ENCODE results near the gene EGR4. TPM values are rescaled to one million over a fixed set of nuclear protein-coding genes. Genes with fewer than 3 reads are reported as not detected.

EGR4 gene
- total and polyA plus RNA-seq, 2 donors (not counting 1 experiment from before 2014, with no cell fraction given), result 0.30 to 2.7 TPM

- WGBS (ENCODE audit: insufficient coverage), result 92% methylated on average over 5 of the region's 8 CpGs
- Histone ChIP-seq H3K4me3 (ENCODE audit: control extremely low read depth in 1 of 5, extremely low read depth in 1 of 5, insufficient read depth in 1 of 5, low read depth in 2 of 5, low read length in 4 of 5) (no peak overlapping the region), H3K36me3 (replicated peaks in 1 of 2; ENCODE audit: control extremely low read depth in 1 of 2, control insufficient read depth in 1 of 2, extremely low read depth in 1 of 2, insufficient read depth in 2 of 2, low read length in 1 of 2) (peaks cover 0 to 33% of the 10 kb centered on the region in 2 experiments), H3K9me3 (ENCODE audit: control extremely low read depth in 1 of 3, control insufficient read depth in 2 of 3, insufficient read depth in 1 of 3, low read length in 2 of 3) (no peaks in the 10 kb centered on the region), H3K4me1 (ENCODE audit: control insufficient read depth in 2 of 2, insufficient read depth in 2 of 2, low read length in 2 of 2) (no peaks in the 10 kb centered on the region), H4K20me1 (ENCODE audit: control insufficient read depth, insufficient read depth, low read length, poor library complexity, severe bottlenecking) (no peaks in the 10 kb centered on the region), H2AFZ (ENCODE audit: insufficient read depth, low read depth, low read length, poor library complexity, severe bottlenecking) (no peak overlapping the region), H3K79me2 (ENCODE audit: control insufficient read depth, insufficient read depth, low read length) (no peaks in the 10 kb centered on the region), H3K9ac (ENCODE audit: low read length) (no peak overlapping the region), H3K27me3 (replicated peaks in 1 of 4; ENCODE audit: control extremely low read depth in 1 of 4, control insufficient read depth in 3 of 4, insufficient read depth in 4 of 4, low read length in 3 of 4) (no peaks in the 10 kb centered on the region), H3K27ac (ENCODE audit: low read length in 2 of 2) (no peak overlapping the region), H3K4me2 (replicated peaks; ENCODE audit: low read depth, low read length, poor library complexity, severe bottlenecking) (no peak overlapping the region)
- H3K4me3 Mint-ChIP-seq, result no peak overlapping the region
- no peak for DNase-seq
- no peaks in the 10 kb centered on the region for H3K9me3 Mint-ChIP-seq (ENCODE audit: insufficient read depth)
- intact Hi-C loops (cut with micrococcal nuclease), result no loop called here
- ChIA-PET CTCF (no interaction called here), POLR2A (interaction anchor here (0.5 kb wide), 1 partner anchor 26 kb away, joined by 3 read pairs; the partner anchor contains the start of gene FBXO41)
- TF ChIP-seq EZH2 (IDR thresholded peaks at IDR 0.05; ENCODE audit: borderline replicate concordance, insufficient read depth, low read depth, low read length, poor library complexity, severe bottlenecking), result no peak
- TF ChIP-seq CTCF (IDR thresholded peaks at IDR 0.05), result no peak
- H3K4me1 Mint-ChIP-seq, result no peaks in the 10 kb centered on the region
- no peaks in the 10 kb centered on the region for H3K27me3 Mint-ChIP-seq
- H3K27ac Mint-ChIP-seq, result no peak overlapping the region
- no peak for ATAC-seq (ENCODE audit: low read depth)
Measured at GRCh38 chr2:73258186-73258912, 35.0 kb downstream of the EGR4 start.

- Histone ChIP-seq H3K4me2 (replicated peaks; ENCODE audit: low read depth, low read length, poor library complexity, severe bottlenecking) (no peak overlapping the region), H2AFZ (ENCODE audit: insufficient read depth, low read depth, low read length, poor library complexity, severe bottlenecking) (no peak overlapping the region), H3K4me3 (ENCODE audit: control extremely low read depth in 1 of 5, extremely low read depth in 1 of 5, insufficient read depth in 1 of 5, low read depth in 2 of 5, low read length in 4 of 5) (no peak overlapping the region), H3K27me3 (replicated peaks in 1 of 4; ENCODE audit: control extremely low read depth in 1 of 4, control insufficient read depth in 3 of 4, insufficient read depth in 4 of 4, low read length in 3 of 4) (no peaks in the 10 kb centered on the region), H3K4me1 (ENCODE audit: control insufficient read depth in 2 of 2, insufficient read depth in 2 of 2, low read length in 2 of 2) (no peaks in the 10 kb centered on the region), H3K36me3 (replicated peaks in 1 of 2; ENCODE audit: control extremely low read depth in 1 of 2, control insufficient read depth in 1 of 2, extremely low read depth in 1 of 2, insufficient read depth in 2 of 2, low read length in 1 of 2) (peaks cover 0 to 40% of the 10 kb centered on the region in 2 experiments), H3K9me3 (ENCODE audit: control extremely low read depth in 1 of 3, control insufficient read depth in 2 of 3, insufficient read depth in 1 of 3, low read length in 2 of 3) (no peaks in the 10 kb centered on the region), H3K9ac (ENCODE audit: low read length) (no peak overlapping the region), H4K20me1 (ENCODE audit: control insufficient read depth, insufficient read depth, low read length, poor library complexity, severe bottlenecking) (peaks cover 3% of the 10 kb centered on the region), H3K27ac (ENCODE audit: low read length in 2 of 2) (no peak overlapping the region), H3K79me2 (ENCODE audit: control insufficient read depth, insufficient read depth, low read length) (no peaks in the 10 kb centered on the region)
- no peak overlapping the region for H3K4me3 Mint-ChIP-seq
- TF ChIP-seq CTCF (IDR thresholded peaks at IDR 0.05) (no peak), EZH2 (IDR thresholded peaks at IDR 0.05; ENCODE audit: borderline replicate concordance, insufficient read depth, low read depth, low read length, poor library complexity, severe bottlenecking) (no peak)
- H3K27me3 Mint-ChIP-seq, result no peaks in the 10 kb centered on the region
- CTCF ChIA-PET, result interaction anchor here (1.5 kb wide), 1 partner anchor 31 kb away, joined by 3 read pairs; no protein-coding TSS in a partner anchor
- H3K27ac Mint-ChIP-seq, result no peak overlapping the region
- 96% methylated on average over 5 of the region's 10 CpGs for WGBS (ENCODE audit: insufficient coverage)
- no peaks in the 10 kb centered on the region for H3K4me1 Mint-ChIP-seq
- intact Hi-C loops (cut with micrococcal nuclease), result no loop called here
- ATAC-seq (ENCODE audit: low read depth) (no peak), DNase-seq (no peak)
- POLR2A ChIA-PET, result interaction anchor here (0.5 kb wide), 1 partner anchor 27 kb away, joined by 3 read pairs; the partner anchor contains the start of gene FBXO41
- H3K9me3 Mint-ChIP-seq (ENCODE audit: insufficient read depth), result no peaks in the 10 kb centered on the region
Measured at GRCh38 chr2:73257425-73258125, 35.8 kb downstream of the EGR4 start.

Data from B cell (primary cell).